ENCODE results near the gene SFSWAP.
A peak's percentile ranks its signal among the peaks of the same experiment; 100 is the strongest.
"Not testable (repeated sequence)": the region's sequence is repeated elsewhere in the genome, so short reads cannot be mapped to it uniquely, and the experiment has no call there.

SFSWAP gene

GRCh38 chr12:131735476-131736445, 24.9 kb downstream of the SFSWAP start:
- Mint-ChIP-seq H3K27ac (no peak overlapping the region), H3K9me3 (no peaks in the 10 kb centered on the region), H3K4me3 (no peak overlapping the region), H3K36me3 (peaks cover 18% of the 10 kb centered on the region), H3K27me3 (no peaks in the 10 kb centered on the region), H3K4me1 (no peaks in the 10 kb centered on the region)

- peaks cover 18% of the 10 kb centered on the region for H3K36me3 Mint-ChIP-seq
Measured at GRCh38 chr12:131736446-131737149, 25.7 kb downstream of the SFSWAP start.

GRCh38 chr12:131737150-131737827, 26.4 kb downstream of the SFSWAP start:
- Mint-ChIP-seq H3K4me1 (no peaks in the 10 kb centered on the region), H3K27ac (no peak overlapping the region), H3K9me3 (no peaks in the 10 kb centered on the region), H3K4me3 (no peak overlapping the region), H3K27me3 (no peaks in the 10 kb centered on the region), H3K36me3 (peaks cover 24% of the 10 kb centered on the region)

More at GRCh38 chr12:131736446-131737149, 25.7 kb downstream of the SFSWAP start:
- Mint-ChIP-seq H3K4me1 (no peaks in the 10 kb centered on the region), H3K27me3 (no peaks in the 10 kb centered on the region), H3K4me3 (no peak overlapping the region), H3K9me3 (no peaks in the 10 kb centered on the region), H3K27ac (no peak overlapping the region)

- Mint-ChIP-seq H3K9me3 (peaks cover 5% of the 10 kb centered on the region), H3K27me3 (no peaks in the 10 kb centered on the region), H3K4me3 (no peak overlapping the region), H3K36me3 (peaks cover 27% of the 10 kb centered on the region), H3K4me1 (no peaks in the 10 kb centered on the region), H3K27ac (peak overlapping the region; percentile 2)
Measured at GRCh38 chr12:131738196-131738595, 27.3 kb downstream of the SFSWAP start.

GRCh38 chr12:131740626-131741025, 29.7 kb downstream of the SFSWAP start:
- peaks cover 5% of the 10 kb centered on the region for H3K9me3 Mint-ChIP-seq
- H3K4me1 Mint-ChIP-seq: peaks cover 6% of the 10 kb centered on the region
- H3K36me3 Mint-ChIP-seq: peaks cover 40% of the 10 kb centered on the region
- H3K27me3 Mint-ChIP-seq: no peaks in the 10 kb centered on the region
- H3K4me3 Mint-ChIP-seq: no peak overlapping the region
- no peak overlapping the region for H3K27ac Mint-ChIP-seq

GRCh38 chr12:131742761-131743160, 31.9 kb downstream of the SFSWAP start:
- H3K4me3 Mint-ChIP-seq, H3K27me3 Mint-ChIP-seq, H3K27ac Mint-ChIP-seq, H3K9me3 Mint-ChIP-seq, H3K4me1 Mint-ChIP-seq: not testable (repeated sequence)
- H3K36me3 Mint-ChIP-seq: peaks cover 37% of the 10 kb centered on the region

GRCh38 chr12:131743410-131743809, 32.5 kb downstream of the SFSWAP start:
- H3K36me3 Mint-ChIP-seq: peaks cover 37% of the 10 kb centered on the region
- H3K4me1 Mint-ChIP-seq, H3K4me3 Mint-ChIP-seq, H3K27me3 Mint-ChIP-seq, H3K9me3 Mint-ChIP-seq, H3K27ac Mint-ChIP-seq: not testable (repeated sequence)

- H3K9me3 Mint-ChIP-seq, H3K27ac Mint-ChIP-seq, H3K4me1 Mint-ChIP-seq, H3K27me3 Mint-ChIP-seq, H3K4me3 Mint-ChIP-seq: not testable (repeated sequence)
- peaks cover 37% of the 10 kb centered on the region for H3K36me3 Mint-ChIP-seq
Measured at GRCh38 chr12:131743880-131744279, 33.0 kb downstream of the SFSWAP start.

GRCh38 chr12:131744675-131745074, 33.8 kb downstream of the SFSWAP start:
- peaks cover 37% of the 10 kb centered on the region for H3K36me3 Mint-ChIP-seq
- not testable (repeated sequence) for H3K27me3 Mint-ChIP-seq, H3K4me1 Mint-ChIP-seq, H3K9me3 Mint-ChIP-seq, H3K27ac Mint-ChIP-seq, H3K4me3 Mint-ChIP-seq

- peaks cover 5% of the 10 kb centered on the region for H3K9me3 Mint-ChIP-seq
- H3K27me3 Mint-ChIP-seq: no peaks in the 10 kb centered on the region
- H3K4me3 Mint-ChIP-seq: no peak overlapping the region
- H3K4me1 Mint-ChIP-seq: peaks cover 9% of the 10 kb centered on the region
- H3K27ac Mint-ChIP-seq: no peak overlapping the region
- peaks cover 31% of the 10 kb centered on the region for H3K36me3 Mint-ChIP-seq
Measured at GRCh38 chr12:131745706-131746105, 34.8 kb downstream of the SFSWAP start.

GRCh38 chr12:131747276-131748177, 36.6 kb downstream of the SFSWAP start:
- H3K27ac Mint-ChIP-seq: no peak overlapping the region
- H3K4me3 Mint-ChIP-seq: no peak overlapping the region
- H3K27me3 Mint-ChIP-seq: no peaks in the 10 kb centered on the region
- peaks cover 24% of the 10 kb centered on the region for H3K36me3 Mint-ChIP-seq
- peaks cover 5% of the 10 kb centered on the region for H3K9me3 Mint-ChIP-seq
- peaks cover 9% of the 10 kb centered on the region for H3K4me1 Mint-ChIP-seq

- Mint-ChIP-seq H3K9me3 (no peaks in the 10 kb centered on the region), H3K36me3 (peaks cover 9% of the 10 kb centered on the region), H3K27me3 (no peaks in the 10 kb centered on the region), H3K4me1 (peaks cover 5% of the 10 kb centered on the region), H3K27ac (no peak overlapping the region), H3K4me3 (no peak overlapping the region)
Measured at GRCh38 chr12:131749618-131750315, 38.9 kb downstream of the SFSWAP start.

GRCh38 chr12:131751335-131751734, 40.4 kb downstream of the SFSWAP start:
- H3K27me3 Mint-ChIP-seq: no peaks in the 10 kb centered on the region
- no peaks in the 10 kb centered on the region for H3K9me3 Mint-ChIP-seq
- H3K4me3 Mint-ChIP-seq: no peak overlapping the region
- no peak overlapping the region for H3K27ac Mint-ChIP-seq
- H3K4me1 Mint-ChIP-seq: peaks cover 6% of the 10 kb centered on the region
- peaks cover 13% of the 10 kb centered on the region for H3K36me3 Mint-ChIP-seq

- Mint-ChIP-seq H3K9me3 (no peaks in the 10 kb centered on the region), H3K27me3 (no peaks in the 10 kb centered on the region), H3K27ac (no peak overlapping the region), H3K4me1 (peaks cover 3% of the 10 kb centered on the region), H3K36me3 (peaks cover 17% of the 10 kb centered on the region), H3K4me3 (no peak overlapping the region)
Measured at GRCh38 chr12:131752451-131752850, 41.6 kb downstream of the SFSWAP start.

Measured in activated naive CD4-positive, alpha-beta T cell treated with anti-CD3 and anti-CD28 coated beads, Interleukin-2, amount 50 U/mL, for 24 hours (primary cell).